ENCODE measurements around the gene DEAF1. TPM values are rescaled to one million over a fixed set of nuclear protein-coding genes. Genes with fewer than 3 reads are reported as not detected.

Gene DEAF1
- total RNA-seq, 1 donor from 2014 or later, result 48.9 TPM

DNA sequence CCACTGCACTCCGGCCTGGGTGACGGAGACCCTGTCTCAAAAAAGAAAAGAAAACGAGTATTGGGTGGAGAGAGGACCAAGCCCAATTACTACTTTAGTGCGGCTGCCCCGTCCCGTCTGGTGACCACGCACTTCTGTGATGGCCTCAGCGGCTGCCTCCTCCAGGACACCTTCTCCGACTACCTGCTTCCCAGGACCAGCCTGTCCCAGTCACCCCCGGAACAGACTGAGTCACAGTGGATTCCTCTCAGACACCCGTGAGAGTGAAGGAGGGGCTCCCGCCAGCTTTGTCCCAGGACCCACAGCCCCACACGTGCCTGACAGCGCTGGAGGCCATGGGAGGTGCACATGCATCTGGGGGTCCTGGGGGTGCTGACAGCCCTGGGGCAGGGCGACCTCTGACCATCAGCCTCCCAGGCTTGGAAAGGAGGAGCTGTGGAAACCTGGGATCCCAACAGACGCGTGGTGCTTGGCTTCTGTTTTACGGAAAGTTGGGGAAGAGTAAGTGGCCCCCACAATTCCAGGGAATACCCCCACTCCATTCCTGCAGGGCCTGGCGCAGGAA lies 53.1 kb downstream of the DEAF1 start:
- FAIRE-seq (no peak), DNase-seq (ENCODE audit: low read depth) (no peak)
- TF ChIP-seq, protein P1, sequence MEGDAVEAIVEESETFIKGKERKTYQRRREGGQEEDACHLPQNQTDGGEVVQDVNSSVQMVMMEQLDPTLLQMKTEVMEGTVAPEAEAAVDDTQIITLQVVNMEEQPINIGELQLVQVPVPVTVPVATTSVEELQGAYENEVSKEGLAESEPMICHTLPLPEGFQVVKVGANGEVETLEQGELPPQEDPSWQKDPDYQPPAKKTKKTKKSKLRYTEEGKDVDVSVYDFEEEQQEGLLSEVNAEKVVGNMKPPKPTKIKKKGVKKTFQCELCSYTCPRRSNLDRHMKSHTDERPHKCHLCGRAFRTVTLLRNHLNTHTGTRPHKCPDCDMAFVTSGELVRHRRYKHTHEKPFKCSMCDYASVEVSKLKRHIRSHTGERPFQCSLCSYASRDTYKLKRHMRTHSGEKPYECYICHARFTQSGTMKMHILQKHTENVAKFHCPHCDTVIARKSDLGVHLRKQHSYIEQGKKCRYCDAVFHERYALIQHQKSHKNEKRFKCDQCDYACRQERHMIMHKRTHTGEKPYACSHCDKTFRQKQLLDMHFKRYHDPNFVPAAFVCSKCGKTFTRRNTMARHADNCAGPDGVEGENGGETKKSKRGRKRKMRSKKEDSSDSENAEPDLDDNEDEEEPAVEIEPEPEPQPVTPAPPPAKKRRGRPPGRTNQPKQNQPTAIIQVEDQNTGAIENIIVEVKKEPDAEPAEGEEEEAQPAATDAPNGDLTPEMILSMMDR (IDR thresholded peaks at IDR 0.05; ENCODE audit: insufficient read depth, low read depth, low read length), result no peak
- Histone ChIP-seq H3K9me3 (ENCODE audit: insufficient read depth, low read depth, low read length) (no peaks in the 10 kb centered on the region), H2AFZ (ENCODE audit: low read depth, low read length) (no peak overlapping the region), H4K20me1 (ENCODE audit: insufficient read depth, low read length) (peaks cover 35% of the 10 kb centered on the region), H3K36me3 (ENCODE audit: insufficient read depth, low read length) (no peaks in the 10 kb centered on the region), H3K4me3 (ENCODE audit: insufficient read depth, low read depth, low read length) (no peak overlapping the region), H3K79me2 (ENCODE audit: insufficient read depth, low read length) (no peaks in the 10 kb centered on the region), H3K27me3 (ENCODE audit: insufficient read depth, low read length) (peaks cover 12% of the 10 kb centered on the region), H3K4me2 (ENCODE audit: low read length) (no peak overlapping the region), H3K4me1 (ENCODE audit: insufficient read depth, low read length) (peaks cover 11% of the 10 kb centered on the region), H3K9ac (ENCODE audit: low read length) (no peak overlapping the region), H3K27ac (ENCODE audit: low read depth, low read length) (no peak overlapping the region)
- Mint-ChIP-seq H3K27ac (ENCODE audit: unreplicated experiment) (no peak overlapping the region), H3K9me3 (ENCODE audit: unreplicated experiment) (no peaks in the 10 kb centered on the region), H3K36me3 (ENCODE audit: low read depth, unreplicated experiment) (peaks cover 4% of the 10 kb centered on the region), H3K4me3 (ENCODE audit: unreplicated experiment) (no peak overlapping the region), H3K27me3 (ENCODE audit: low read depth, unreplicated experiment) (peaks cover 2% of the 10 kb centered on the region), H3K4me1 (ENCODE audit: low read depth, unreplicated experiment) (peaks cover 6% of the 10 kb centered on the region)

DNA sequence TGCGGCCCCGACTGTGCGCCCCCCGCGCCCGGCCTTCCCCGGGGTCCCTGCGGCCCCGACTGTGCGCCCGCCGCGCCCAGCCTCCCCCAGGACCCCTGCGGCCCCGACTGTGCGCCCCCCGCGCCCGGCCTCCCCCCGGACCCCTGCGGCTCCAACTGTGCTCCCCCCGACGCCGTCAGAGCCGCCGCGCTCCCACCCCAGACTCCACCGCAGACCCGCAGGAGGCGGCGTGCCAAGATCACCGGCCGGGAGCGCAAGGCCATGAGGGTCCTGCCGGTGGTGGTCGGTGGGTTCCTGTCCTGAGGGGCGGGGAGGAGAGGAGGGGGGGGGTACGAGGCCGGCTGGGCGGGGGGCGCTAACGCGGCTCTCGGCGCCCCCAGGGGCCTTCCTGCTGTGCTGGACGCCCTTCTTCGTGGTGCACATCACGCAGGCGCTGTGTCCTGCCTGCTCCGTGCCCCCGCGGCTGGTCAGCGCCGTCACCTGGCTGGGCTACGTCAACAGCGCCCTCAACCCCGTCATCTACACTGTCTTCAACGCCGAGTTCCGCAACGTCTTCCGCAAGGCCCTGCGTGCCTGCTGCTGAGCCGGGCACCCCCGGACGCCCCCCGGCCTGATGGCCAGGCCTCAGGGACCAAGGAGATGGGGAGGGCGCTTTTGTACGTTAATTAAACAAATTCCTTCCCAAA lies 54.9 kb downstream of the DEAF1 start:
- no peak overlapping the region for H3K27ac ChIP-seq (ENCODE audit: low read depth, low read length)
- TF ChIP-seq, protein P1 (IDR thresholded peaks at IDR 0.05; ENCODE audit: insufficient read depth, low read depth, low read length), result no peak
- TF ChIP-seq EZH2 (IDR thresholded peaks at IDR 0.05; ENCODE audit: insufficient read depth, low read length), result no peak
- peaks cover 44% of the 10 kb centered on the region for H4K20me1 ChIP-seq (ENCODE audit: insufficient read depth, low read length)
- H3K4me1 ChIP-seq (ENCODE audit: insufficient read depth, low read length), result peaks cover 11% of the 10 kb centered on the region
- no peak overlapping the region for H3K4me2 ChIP-seq (ENCODE audit: low read length)
- no peaks in the 10 kb centered on the region for H3K36me3 ChIP-seq (ENCODE audit: insufficient read depth, low read length)
- peak overlapping the region; percentile 66 for H3K27ac Mint-ChIP-seq (ENCODE audit: unreplicated experiment)
- H3K9me3 ChIP-seq (ENCODE audit: insufficient read depth, low read depth, low read length), result no peaks in the 10 kb centered on the region
- peaks cover 14% of the 10 kb centered on the region for H3K27me3 ChIP-seq (ENCODE audit: insufficient read depth, low read length)
- H3K36me3 Mint-ChIP-seq (ENCODE audit: low read depth, unreplicated experiment), result peaks cover 4% of the 10 kb centered on the region
- no peaks in the 10 kb centered on the region for H3K9me3 Mint-ChIP-seq (ENCODE audit: unreplicated experiment)
- no peak overlapping the region for H2AFZ ChIP-seq (ENCODE audit: low read depth, low read length)
- FAIRE-seq, result no peak
- H3K4me3 Mint-ChIP-seq (ENCODE audit: unreplicated experiment), result no peak overlapping the region
- H3K79me2 ChIP-seq (ENCODE audit: insufficient read depth, low read length), result no peaks in the 10 kb centered on the region
- H3K9ac ChIP-seq (ENCODE audit: low read length), result no peak overlapping the region
- no peak overlapping the region for H3K4me3 ChIP-seq (ENCODE audit: insufficient read depth, low read depth, low read length)
- H3K27me3 Mint-ChIP-seq (ENCODE audit: low read depth, unreplicated experiment), result peaks cover 2% of the 10 kb centered on the region
- H3K4me1 Mint-ChIP-seq (ENCODE audit: low read depth, unreplicated experiment), result peaks cover 6% of the 10 kb centered on the region
- no peak for DNase-seq (ENCODE audit: low read depth)

Measured in astrocyte (in vitro differentiated cells and primary cell).